Measurements from ENCODE around the gene STH.
A peak's percentile ranks its signal among the peaks of the same experiment; 100 is the strongest.

The STH gene

DNA sequence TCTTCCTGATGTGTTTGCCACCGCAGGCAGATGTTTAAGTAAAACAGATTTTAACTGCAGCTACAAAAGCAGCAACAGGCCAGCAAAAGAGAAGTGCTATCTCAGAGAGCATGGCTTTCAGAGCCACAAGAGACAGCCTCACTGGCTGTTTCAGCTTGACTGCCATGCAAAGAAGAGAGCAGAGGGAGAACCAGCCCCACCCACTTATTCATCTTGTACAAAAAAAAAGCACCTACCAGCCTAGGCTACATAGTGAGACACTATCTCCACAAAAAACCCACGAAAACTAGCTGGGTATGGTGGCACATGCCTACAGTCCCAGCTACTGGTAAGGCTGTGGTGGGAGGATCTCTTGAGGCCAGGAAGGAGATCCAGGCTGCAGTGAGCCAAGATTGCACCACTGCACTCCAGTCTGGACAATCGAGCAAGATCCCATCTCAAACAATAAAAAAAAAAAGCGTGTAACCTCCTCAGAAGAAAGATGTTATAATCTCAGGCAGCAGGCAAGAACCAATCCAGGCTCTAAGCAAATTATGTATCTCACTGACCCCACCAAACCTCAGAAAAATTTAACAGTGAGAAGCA is 30.0 kb downstream of the STH start:
- peak; percentile 30 for DNase-seq

DNA sequence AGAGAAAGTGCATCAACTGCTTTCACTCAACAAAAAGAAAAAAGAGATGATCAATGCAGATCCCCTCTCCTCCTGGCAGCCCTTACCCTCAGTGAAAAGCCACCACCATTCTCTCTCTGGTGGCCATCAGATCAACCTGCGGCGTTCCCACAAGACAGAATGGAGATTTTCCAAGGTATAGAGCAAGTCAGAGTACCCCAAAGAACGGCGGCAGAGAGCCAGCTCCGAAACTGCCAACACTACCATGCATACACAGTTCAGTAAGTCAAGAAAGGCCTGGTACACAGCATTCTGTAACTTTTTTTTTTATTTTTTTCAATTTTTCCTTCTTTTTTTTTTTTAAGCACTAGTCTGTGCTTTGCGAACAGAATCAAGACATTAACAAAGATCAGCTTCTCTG is 30.6 kb downstream of the STH start:
- DNase-seq: no peak

DNA sequence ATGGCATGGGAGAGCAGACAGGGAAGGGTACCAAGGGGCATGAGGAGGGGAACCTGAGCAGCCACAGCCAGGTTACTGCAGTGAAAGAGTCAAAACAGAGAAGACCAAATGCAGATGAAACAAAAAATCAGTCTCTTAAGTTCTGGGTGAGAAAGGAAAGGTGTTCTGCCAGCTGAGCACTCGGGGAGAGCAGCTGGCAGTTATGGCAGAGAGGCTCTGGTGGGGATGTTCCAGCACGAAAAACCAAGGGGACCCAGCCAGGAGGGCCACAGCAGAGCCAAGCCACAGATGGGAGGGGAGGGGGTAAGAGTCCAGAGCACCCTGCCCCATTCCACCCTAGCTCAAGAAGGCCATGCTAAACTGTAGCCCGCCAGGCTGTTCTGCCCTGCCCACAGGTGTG is 31.7 kb downstream of the STH start:
- DNase-seq: no peak

DNA sequence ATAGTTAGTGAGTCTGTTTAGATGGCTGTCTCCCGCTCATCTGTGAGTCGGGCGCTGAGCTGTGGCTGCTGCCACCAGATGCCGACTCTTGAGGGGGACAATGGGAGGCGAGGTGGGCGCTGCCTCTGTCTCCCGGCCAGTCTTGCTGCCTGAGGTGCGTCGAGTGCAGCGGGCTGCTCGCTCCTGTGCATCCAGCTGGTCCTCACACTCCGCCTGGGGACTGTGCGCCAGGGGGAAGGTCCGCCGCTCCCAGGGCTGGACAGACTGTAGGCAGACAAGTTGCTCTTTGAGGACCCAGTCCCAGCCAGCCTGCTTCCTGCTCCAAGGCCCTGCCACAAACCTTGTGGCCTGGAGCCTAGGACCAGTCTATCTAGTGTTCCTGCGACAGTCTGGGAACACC is 32.4 kb downstream of the STH start:
- DNase-seq: no peak

DNA sequence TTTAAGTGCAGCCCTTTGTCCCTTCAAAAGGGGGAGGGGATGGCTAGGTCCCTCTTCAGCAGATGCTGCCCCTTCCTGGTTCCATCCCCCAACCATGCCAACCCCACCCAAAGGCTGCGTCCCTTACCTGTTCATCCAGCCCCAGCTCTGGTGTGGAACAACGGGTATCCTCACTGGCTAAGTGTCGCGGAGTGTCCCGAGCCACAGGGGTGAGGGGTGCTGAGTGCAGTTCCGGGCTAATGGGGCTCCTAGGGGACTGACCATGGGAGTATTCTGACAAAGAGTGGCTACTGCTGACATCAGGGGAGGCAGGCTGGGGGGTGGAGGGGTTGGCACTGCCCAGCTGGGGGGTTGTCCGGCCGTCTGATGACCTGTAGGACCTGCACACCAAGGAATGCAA is 32.9 kb downstream of the STH start:
- DNase-seq: no peak

DNA sequence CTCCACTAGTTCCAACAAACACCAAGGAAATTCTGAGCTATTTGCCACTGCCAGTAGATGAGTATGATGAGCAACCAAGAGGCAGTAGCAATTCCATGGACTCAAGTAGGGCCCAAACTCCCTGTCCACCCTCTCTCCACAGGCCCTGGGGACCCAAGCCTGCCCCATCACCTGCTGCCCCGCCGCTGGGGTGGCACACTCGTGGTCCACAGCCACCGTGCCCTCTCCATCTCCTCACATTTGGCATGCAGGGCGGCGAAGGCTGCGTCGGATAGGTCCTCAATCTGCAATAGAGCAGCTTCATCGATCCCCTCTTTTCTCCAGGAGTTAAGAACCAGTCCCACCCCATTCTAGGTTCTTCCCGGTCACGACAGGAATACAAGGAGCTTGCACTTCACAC is 33.9 kb downstream of the STH start:
- DNase-seq: no peak

DNA sequence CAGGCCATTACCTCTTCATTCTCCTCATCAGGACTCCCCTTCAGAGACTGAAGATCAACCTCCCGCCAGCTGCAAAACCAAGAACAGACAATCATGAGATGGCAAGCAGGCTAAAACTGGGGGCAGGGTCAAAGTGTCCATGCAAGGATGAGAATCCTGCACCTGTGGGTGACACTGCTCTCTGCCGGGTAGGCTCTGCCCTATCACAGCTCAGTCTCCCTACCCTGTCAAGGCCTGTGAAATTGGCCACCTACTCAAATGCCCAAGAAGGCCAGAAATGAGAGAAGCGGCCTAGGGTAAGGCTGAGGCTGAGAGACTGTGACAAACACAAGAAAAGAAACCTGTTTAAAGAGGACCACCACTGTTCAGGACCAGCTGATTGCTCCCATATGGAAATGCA is 34.3 kb downstream of the STH start:
- DNase-seq: no peak

DNA sequence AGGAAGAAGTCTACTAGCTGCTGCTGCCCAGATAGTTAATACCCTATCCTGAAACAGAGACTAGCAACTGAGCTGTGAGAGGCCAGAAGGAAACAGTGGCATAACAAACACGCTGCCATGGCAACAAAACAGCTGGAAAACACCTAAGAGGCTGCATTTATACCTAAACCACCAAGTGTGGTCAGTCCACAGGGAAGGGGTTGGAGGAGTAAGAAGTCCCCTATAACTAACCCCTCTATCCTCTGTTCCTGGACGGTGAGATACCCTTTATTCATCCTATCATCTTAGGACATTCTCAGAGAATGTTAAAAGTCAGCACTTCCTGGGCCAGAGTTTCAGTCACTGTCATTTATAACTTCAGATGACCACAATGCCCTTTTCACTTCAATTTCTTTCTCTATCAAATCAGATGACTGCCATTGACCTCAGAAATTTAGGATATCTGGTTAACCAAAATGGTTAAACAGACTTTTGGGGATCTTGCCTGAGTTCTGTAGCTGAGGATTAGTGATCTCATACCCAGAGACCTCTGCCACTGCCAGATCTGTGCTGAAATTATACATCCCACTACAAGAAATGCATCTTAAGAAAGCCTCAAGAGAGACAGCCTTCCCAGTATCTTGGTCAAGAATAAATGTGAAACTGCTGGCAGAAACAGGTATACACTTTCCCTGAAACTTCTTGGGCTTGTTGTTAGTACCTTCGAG is 36.2 kb downstream of the STH start:
- DNase-seq: no peak

DNA sequence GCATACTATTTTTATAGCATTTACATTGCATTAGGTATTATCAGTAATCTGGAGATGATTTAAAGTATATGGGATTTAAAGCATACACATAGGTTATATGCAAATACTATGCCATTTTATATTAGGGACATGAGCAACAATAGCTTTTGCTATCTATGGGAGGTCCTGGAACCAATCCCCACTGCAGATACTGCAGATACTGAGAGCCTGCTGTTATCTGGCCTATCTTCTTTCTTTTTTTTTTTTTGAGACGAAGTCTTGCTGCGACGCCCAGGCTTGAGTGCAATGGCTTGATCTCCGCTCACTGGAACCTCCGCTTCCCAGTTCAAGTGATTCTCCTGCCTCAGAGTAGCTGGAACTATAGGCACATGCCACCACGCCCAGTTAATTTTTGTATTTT is 37.4 kb downstream of the STH start:
- DNase-seq: no peak

DNA sequence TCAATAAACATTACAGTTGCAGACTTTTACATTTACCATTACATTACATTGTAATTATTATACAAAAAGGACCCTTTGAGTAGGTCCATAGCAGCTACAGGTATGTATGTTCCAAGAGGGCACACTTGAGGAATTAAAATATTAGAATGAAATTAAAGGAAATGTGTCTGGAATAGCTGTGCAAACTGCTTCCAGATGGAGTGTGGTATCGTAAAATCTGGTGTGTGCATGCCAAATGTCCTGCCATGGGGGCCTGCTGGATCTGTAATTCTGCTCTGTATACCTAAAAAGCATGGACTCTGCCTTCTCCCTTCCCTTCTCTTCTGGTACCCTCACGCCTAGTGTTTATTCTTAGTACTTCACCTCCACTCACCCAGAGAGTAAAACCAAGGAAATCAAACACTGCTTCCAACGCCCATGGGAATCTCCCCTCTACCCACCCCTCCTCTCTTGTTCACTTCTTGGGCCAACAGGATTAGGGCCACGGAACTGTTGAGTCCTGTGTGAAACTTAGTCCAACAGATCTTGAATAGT is 38.7 kb downstream of the STH start:
- no peak for DNase-seq

DNA sequence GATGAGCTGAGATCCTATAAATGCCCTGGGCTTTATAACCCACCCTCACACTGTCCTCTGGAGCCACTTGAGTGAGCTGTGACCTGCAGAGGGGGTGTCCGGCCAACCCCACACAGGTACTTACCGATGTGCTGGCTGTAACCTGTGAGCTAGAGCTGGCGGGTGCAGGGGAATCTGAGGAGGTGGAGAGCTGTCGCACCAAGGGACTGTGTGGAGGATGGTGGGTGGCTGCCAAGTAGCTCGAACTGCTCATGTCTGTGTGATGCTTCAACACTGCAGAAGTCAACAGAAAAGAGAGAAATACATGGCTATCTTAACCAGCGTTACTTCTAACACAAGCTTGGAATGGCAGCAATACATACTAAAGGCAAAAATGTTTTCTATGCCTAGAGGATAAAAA is 39.4 kb downstream of the STH start:
- DNase-seq: no peak

DNA sequence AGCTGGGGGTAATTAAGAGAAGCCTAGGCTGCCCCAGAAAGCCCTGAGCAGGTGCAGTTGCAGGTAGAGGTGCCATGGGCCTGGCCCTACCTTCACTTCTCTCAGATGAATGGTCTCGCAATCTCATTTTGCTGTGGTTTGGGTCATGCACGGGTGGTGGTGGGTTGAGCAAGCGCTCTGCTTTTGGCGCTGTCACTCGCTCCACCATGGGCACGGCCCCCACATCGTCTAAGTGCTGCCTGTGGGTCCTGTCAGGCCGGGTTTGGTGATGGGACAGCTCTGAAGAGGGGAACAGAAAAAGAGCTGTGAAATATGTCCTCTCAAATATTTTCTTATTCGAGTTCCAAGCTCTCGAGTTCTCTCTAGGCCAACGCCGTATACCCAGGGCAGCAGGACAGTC is 39.9 kb downstream of the STH start:
- DNase-seq: no peak

DNA sequence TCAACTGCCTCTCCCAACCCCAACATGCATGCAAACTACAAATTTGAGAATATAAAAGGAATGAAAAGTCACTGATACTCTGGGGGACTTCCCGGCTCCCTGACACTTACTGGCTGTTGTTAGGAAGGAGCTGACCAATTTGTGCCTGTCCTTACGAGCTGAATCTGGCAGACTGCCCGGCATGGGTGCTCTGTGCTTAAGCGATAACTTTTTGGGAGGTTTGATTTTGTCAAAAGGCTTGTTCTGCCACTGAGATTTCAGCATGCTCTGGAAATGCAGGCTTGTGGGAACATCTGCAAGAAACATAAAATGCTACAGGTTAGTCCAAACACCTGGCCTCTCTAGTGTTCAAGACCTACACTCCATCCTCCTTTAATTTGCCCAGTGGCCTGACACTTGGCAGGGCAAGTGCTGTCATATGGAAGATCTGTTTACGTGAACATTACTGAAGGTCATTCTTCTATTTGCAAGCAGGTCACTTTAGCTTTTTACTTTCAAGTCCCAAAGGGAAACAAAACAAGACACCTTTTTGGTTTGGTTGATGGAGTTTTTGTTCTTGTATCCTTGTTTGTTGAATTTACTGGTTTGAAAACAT is 40.6 kb downstream of the STH start:
- no peak for DNase-seq

DNA sequence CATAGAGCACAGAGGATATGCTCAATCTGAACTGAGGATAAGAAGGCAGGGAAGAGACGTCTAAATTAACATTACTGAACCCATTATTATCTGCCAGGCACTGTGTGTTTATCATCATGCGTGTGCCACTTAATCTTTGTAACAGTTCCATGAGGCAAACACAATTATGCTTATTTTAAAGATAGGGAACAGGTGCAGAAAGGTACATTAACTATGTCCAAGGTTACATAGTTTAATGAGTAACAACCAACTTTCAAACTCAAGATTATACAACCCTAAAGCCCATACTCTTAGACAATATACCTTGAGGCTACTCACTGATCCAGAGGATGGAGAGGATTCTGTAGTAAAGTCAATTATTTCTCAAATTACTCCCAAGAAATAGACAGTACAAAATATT is 43.2 kb downstream of the STH start:
- DNase-seq: no peak

DNA sequence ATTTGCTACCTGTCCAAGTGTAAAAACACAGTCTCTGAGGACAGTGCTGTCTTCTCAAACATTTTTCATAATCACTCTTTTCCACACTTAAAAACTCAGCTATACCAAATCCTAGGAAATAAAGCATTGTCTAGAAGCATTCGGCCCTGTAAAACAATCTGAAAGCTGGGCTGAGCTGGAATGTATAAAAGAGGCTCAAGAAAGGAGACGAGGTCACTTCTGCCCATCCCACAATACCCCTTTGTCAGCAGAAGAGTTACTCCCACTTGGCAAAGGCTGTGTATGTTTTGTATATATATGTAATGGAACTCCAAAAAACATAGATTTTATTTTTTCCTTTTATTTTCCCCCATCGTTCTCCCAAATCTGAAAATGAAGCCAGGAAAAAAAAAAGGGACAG is 43.9 kb downstream of the STH start:
- DNase-seq: no peak

DNA sequence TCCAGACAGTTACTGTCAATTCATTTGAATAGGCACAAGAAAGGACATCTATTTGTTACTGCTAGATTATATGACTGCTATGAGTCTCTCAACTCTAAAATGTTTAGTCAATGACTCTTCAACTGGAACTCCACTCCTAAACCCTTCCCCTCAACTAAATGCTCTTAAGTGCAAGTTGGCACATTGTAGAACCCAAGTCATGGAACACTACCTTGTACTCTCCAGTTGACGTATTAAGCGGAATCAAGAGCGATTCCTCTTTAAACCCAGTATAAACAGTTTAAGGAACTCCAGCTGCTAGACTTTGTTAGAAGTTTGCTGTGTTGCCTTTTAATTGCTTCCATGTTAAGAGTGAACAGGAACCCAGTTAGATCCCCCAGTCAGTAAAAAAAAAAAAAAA is 44.6 kb downstream of the STH start:
- DNase-seq: no peak

DNA sequence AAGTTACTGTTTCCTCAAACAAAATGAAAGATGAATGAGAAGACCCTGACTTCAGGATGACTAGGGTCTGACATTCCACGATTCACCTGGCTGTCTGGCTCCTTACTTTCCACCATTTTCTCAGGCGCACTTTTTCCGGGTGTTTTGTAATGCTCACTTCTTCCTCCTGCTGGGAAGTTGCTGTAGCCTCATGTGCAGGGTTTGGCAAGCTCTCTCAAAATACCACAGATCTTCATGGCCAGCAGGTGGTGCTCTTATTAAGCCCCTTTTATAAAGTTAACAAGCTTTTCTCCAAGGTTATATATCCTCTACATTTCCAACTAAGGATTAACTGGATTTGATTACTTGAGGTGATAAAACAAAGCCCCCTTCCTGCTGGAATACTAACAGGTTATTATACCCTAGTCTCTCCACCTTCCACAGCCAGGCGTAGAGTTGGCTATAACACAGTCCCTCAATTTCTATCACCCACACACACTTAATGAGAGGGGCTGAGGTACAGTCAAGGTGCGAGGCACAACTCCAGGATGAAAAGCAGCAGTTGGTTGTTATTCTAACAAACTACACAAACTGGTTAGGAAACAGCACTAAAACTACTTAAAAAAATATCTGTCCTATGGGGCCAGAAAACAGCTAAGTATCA is 45.4 kb downstream of the STH start:
- peak; percentile 69 for DNase-seq

DNA sequence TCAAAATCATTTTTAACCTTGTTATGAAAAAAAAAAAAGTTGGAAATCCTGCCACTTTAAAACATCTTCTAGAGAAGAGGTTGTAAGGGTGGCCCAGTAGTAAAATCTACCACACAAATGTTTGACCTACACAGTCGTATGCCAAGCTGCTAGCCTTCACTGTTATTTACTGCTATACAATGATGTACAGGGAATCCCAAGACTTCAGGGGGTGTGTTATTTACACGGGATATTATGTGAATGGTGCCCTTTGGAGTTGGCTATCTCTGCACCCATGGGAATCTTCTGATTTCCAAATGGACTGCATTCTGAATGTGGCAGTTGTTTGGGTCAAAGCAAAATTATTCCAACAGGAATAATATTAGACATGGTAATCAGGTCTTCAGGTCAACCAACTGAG is 45.9 kb downstream of the STH start:
- no peak for DNase-seq

DNA sequence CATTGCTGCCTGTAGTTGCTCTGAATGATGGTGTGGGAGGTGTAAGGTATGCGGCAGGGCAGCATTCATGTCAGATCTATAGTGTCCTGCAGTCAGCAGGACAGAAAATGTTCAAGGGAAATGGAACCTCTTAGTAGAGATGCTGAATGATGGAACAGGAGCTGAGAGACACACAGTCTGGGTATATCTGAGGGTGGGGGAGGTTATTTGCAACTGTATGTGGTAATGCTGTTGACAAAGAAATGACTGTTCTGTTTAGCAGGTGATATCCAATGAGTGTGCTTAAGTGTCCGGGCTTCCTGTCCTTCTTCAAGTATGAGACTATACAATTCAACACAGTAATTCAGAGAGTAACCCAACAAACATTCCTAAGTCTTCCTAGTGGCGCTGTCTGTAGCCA is 46.6 kb downstream of the STH start:
- DNase-seq: no peak

DNA sequence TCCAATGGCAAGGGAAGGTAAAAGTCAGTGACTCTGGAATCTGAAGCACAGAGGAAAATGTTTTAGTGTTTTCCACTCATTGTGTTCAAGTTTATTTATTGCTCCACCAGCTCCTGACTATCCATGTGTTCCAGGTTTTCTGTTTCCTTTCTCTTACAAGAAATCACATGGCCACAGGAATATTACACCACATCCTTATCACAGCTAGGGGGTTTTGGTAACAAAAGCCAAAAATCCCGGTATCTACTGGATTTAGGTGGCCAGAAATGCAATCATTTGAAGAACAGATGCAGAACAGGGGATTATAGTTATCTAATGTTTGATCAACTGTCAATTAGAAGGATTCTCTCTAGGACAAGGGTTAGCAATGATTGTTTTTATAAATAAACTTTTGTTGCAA is 47.9 kb downstream of the STH start:
- no peak for DNase-seq

DNA sequence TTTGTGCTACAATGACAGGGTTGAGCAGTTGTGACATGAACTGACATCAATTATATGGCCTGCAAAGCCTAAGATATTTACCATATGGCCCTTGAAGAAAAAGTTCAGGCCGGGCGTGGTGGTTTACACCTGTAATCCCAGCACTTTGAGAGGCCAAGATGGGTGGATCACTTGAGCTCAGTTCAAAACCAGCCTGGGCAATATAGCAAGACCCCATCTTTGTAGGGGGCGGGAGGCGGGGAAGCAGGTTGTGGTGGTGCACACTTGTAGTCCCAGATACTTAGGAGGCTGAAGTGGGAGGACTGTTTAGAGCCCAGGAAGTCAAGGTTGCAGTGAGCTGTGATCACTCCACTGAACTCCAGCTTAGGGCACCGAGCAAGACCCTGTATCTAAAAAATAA is 48.3 kb downstream of the STH start:
- no peak for DNase-seq

DNA sequence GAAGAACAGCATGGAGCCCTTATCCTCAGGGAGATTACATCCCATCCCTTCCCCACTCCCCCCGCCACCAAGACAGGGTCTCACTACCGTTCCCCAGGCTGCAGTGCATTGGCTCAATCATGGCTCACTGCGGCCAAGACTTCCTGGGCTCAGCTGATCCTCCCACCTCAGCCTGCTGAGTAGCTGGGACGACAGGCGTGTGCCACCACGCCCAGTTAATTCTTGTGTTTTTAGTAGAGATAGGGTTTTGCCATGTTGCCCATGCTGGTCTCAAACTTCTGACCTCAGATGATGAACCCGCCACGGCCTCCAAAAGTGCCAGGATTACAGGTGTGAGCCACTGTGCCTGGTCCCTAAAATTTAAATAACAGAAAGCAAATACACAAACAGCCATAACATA is 48.8 kb downstream of the STH start:
- DNase-seq: no peak

All from MV-4-11 (cell line).